Muscle of back (tissue), 13 donors: Measurements from ENCODE around the gene PRPH2. TPM values are rescaled to one million over a fixed set of nuclear protein-coding genes. Genes with fewer than 3 reads are reported as not detected.

Source experiments
- DNase-seq, 3 donors: peaks; one replicate each; pipeline versions ENCODE4 v3.0.0 to v3.0.0-alpha.2; 2013
- long read RNA-seq, 9 donors: transcript quantifications; one replicate each; lab custom pipeline, GENCODE V29; 2026
- polyA plus RNA-seq, 10 donors: library from polyadenylated mRNA; unstranded; fragments of 120-200 nt; gene quantifications; one replicate each; pipeline ENCODE4 v1.2.1, GENCODE V29; 2013; ENCODE audit not compliant: insufficient read length in 10 of 10

PRPH2 gene, protein sequence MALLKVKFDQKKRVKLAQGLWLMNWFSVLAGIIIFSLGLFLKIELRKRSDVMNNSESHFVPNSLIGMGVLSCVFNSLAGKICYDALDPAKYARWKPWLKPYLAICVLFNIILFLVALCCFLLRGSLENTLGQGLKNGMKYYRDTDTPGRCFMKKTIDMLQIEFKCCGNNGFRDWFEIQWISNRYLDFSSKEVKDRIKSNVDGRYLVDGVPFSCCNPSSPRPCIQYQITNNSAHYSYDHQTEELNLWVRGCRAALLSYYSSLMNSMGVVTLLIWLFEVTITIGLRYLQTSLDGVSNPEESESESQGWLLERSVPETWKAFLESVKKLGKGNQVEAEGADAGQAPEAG
- 1 to 10 TPM; 2.4 to 6.7 (median 4.3) TPM for polyA plus RNA-seq
- long read RNA-seq, donor 1: 0 reads
- long read RNA-seq, donor 2: 0 reads
- long read RNA-seq, donor 3: 0 reads
- long read RNA-seq, donor 4, partial matches to known transcripts: 0 of 1 reads
- long read RNA-seq, donor 4, other reads (novel, unspliced or antisense): 0 of 1 reads
- long read RNA-seq, donor 5: 0 reads
- long read RNA-seq, donor 6: 0 reads
- long read RNA-seq, donor 7: 0 reads
- long read RNA-seq, donor 8, partial matches to known transcripts: 0 of 1 reads
- long read RNA-seq, donor 8, other reads (novel, unspliced or antisense): 0 of 1 reads
- long read RNA-seq, donor 9: 0 reads

DNA sequence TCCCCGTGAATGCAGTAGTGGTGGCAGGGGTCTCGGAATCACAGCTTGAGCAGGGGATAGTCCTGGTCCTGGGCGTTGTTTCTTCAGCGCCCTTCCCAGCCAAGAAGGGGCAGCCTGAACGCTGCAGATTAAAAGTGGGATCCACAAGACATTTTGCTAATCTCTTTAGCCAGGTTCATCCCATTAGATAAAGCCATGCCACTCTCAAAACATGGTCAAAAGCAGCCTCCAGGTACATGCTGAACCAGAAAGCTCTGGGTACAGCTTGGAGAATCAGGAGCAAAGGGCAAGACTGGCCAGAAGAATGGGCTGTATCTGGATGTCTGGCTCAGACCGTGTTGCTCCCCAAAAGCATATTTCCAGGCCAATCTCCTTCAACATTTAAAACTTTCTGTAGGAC lies at the start of gene PRPH2:
PRPH2 (minus strand) TSS at position 101 of the 400 bp plus-strand sequence. CDS start 263 bp downstream, outside the sequence.
- no peak for DNase-seq

DNA sequence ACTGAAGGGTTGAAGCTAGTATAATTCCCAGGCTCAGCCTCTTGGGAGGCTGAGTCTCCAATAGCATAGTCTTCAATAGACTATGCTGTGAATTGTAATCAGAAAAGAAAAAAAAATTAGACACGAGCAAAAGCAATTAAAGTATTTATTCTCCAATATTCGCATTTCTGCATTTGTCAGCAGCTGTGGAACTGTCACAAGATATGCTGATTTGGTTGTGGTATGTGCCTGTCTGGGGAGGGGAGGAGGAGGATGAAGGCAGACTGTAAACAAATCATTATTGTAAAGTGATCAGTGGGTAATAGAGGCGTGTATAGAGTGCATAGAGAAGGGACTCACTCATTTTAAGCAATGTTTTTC lies 49.3 kb upstream of the PRPH2 start:
- no peak for DNase-seq

DNA sequence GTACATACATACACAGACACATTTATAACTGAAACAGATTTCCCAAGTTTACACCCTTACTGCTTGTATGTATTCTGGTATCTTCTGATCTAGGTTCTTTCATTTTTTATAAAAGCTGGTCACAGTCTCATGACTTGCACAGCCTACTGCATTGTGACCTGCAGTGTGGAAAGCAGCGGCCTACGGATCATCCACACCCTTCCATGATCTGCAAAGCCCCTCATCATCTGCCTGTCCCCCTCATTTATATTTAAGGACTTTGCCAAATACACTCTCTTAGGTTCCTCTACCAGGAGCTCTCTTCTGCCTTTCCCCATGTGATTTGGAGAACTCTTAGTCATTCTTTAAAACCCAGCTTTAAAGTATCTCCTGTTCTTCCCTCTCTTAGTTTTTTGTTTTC lies 47.4 kb upstream of the PRPH2 start:
- no peak for DNase-seq

DNA sequence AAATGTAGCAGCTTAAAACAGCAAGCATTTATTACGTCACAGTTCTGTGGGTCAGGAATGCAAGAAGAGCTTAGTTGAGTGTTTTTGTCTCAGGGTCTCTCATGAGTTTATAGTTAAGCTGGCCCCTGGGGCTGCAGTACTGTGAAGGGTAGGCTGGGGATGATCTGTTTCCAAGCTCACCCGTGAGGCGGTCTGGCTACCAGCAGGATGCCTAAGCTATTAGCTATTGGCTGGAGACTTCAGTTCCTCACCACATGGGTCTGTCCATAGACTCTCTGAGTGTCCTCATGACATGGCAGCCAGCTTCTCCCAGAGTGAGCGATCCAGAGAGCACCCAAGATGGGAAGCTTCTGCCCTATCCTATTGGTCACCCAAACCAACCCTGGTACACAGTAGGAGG lies 46.7 kb upstream of the PRPH2 start:
- no peak for DNase-seq

DNA sequence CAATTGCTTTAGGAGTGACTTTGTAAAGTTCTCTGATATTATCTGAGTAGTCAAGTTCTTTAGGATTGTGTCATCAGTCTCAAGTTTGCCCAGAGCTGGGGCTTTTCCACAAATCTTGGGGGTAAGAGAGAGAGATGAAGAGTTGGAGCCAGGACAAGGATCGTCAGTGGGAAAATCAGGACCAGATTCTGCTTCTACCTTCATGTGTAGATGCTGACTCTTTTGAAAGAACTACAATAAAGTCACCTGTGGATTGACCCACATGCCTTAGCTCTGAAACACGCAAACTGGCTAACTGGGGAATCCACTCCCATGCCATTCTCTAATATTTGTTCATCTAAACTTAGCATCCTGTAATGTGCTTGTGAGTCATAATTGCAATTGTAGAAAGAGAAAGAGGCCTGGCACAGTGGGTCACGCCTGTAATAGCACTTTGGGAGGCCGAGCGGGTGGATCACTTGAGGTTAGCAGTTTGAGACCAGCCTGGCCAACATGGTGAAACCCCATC lies 43.8 kb upstream of the PRPH2 start:
- DNase-seq: no peak

DNA sequence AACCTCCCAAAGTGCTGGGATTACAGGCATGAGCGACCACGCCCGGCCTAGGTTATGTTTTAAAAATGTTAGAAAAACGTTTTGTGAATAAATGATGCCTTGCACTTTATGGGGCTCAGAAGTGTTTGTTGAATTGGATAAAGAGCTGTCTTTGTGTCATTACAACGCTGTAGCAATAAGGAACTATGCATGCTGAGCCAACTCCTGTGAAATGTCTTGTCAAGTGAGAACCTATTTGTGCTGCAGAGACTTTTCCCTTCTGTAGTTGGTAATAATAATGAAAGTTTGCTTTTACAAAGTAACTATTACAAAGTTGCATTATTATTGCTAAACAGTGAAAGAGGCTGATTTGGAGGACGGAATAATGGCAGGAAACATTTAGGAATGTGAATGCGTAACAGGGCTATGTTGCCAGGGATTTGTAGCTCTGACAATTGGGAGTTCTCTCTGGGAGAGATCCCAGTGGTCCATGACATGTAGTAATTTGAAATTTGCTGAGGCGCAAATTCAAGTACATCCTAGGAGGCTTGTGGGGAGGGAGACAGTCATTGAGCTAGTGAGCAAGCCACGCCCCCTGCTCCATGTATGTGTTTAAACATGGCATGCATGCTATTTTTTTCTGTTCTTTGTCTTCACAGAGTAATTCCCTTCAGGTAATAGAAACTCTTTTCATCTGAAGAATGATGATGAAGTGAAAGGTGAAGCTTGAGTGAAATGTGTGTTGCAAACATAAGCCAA lies 42.7 kb upstream of the PRPH2 start:
- DNase-seq: no peak

DNA sequence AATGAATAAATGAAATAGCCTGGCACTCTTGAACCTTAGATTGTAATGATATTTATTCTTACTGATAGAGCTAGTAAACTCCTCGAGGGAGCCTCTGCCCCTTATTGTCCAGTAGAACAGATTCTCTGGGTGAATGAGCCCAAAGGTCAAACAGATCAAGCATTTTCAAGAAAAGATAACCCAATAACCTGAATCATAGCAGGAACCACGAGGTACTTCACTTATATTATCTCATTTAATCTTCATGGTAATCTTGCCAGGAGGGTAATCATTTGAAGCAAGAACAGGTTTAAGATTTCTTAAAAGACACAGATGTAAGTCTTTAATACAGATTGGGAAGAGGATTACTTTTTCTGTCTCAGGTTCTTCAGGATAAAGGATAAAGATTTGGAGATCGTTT lies 40.6 kb upstream of the PRPH2 start:
- DNase-seq: no peak

DNA sequence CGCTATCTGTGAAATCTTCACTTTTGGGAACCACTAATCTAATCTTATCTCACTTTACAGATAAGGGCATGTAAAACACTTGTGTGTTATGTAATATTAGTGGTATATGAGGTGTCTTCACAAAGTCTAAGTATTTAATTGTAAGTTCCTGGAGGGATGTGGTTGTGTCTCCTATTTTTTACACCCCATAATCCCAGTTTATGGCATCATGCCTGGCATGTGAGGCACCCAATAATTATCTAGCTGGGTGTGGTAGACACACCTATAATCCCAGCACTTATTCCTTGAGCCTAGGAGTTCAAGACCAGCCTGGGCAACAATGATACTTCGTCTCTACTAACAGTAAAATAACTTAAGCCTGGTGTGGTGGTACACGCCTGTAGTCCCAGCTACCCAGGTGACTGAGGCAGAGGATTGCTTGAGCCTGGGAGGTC lies 40.0 kb upstream of the PRPH2 start:
- no peak for DNase-seq

DNA sequence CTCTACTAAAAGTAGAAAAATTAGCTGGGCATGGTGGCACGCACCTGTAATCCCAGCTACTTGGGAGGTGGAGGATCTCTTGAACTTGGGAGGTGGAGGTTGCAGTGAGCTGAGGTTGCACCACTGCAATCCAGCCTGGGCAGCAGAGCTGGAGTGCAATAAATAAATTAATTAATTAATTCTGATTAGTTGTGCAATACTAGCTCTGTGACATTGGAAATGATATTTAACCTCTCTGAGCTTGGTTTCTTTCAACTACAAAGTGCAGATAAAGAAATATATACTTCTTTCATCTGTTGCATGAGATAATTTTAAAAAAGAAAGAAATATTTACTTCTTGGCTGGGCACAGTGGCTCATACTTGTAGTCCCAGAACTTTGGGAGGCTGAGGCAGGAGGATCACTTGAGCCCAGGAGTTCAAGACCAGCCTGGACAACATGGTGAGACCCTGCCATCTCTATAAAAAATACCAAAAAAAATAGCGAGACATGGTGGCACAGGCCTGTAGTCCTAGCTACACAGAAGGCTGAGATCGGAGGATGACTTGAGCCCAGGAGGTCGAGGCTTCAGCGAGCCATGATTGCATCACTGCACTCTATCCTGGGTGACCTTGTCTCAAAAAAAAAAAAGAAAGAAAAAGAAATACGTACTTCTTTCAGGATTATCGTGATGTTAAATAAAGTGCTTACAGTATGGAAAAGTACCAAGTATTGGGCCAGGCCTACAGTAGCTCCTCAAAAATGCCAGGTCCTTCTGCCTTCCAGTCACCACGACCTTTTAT lies 39.1 kb upstream of the PRPH2 start:
- no peak for DNase-seq

DNA sequence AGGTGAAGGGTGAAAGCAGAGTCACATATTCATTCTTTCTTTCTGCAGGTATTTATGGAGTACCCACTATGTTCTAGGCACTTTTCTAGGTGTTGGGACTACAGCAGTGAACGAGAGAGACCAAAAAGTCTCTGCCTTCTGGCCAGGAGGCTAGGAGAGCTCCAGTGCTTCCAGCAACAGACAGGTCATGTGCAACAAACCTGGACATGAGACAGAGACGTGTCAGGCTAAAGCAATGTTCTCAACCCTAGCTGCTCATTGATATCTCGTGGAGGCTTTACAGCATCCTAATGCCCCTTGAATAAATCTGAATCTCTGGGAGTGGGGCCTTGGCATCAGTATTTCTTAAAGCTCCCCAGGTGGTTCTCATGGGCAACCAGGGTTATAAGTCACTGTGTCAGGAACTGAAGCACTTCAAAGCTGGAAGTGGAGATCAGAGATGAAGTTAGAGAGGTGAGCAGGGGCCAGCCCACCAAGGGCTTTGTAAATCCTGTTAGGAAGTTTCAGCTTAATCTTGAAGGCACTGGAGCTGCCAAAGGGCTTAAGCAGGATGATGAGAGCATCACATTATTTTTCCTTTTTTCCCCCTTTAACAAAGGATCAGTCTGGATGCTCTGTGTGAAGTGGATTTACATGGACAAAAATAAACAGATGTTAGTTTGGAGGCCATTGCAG lies 36.5 kb upstream of the PRPH2 start:
- no peak for DNase-seq

DNA sequence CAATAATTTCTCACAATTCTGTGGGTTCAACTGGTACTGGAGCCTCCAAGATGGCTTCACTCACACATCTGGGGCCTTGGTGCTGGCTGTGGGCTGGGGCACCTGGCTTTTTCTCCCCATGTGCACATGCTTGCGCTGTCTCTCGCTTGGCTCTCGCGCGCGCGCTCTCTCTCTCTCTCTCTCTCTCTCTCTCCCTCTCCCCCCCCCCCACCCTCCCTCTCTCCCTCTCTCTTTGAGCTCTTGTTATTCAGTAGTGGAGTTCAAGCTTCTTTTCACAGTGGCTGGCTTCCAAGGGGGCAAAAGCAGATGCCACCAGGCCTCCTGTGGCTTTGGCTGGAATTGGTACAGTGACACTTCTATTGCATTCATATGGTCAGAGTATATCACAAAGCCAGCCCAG lies 34.3 kb upstream of the PRPH2 start:
- DNase-seq: no peak

DNA sequence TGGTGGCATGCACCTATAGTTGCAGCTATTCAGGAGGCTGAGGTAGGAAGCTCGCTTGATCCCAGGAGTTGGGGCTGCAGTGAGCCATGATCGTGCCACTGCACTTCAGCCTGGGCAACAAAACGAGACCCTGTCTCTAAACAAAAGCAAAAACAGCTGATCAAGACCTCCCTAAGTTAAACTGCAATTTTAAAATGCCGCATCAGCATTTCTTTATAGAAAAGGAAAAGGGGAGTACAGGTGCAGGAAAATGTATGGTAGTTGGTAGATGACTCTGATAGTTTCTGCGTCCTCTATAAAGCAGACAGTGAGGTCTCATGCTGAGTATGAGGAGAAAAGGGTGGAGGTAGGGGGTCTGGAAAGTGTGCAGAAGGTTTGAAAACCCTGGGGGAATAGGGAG lies 32.4 kb upstream of the PRPH2 start:
- DNase-seq: no peak

DNA sequence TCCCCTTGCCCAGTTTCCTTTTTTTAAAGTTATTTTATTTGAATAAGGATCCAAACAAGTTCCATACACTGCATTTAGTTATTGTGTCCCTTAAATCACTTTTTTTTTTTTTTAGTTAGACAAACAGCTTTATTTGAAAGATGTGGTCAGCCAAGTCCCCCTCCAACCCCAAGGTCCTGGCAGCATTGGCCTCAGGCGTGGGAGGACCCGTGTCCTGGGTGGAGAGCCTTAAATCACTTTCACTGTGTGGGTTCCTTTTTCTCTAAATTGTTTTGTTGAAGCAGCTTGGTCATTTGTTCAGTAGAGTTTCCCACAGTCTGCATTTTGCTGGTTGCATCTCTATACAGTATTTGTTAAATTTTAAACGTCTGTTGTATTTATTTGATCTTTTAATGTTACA lies 28.7 kb upstream of the PRPH2 start:
- no peak for DNase-seq

DNA sequence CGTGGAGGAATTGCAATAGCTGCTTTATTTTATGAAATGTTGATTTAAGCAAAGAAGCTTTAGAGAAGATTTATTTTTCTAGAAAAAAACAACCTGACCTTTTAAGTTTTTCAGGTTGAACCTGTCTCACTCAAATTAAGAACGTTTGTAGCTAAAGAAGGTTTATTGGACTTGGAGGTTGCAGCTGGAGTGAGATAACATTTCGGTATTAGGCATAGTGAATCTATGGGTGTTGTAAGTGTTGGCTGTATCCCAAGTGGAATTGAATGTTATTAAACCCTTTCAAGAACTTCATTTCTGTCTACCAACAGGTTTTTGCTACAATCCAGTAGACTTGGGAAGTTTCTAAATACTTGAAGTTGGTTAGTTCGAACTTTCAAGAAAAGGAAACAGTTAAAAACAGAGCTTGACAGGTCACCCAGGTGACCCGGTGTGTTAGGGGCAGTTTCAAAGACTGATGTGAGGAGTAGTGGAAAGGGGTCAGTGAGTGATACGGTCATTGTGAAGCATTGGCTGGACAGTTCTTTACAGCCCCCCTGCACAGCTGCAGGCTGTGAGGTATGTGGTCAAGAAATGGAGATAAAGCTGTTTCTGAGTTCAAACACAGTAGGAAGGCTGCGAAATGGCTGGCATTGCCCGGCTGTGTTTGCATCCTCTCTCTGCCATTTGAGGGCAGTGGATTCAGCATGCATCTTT lies 26.0 kb upstream of the PRPH2 start:
- no peak for DNase-seq

DNA sequence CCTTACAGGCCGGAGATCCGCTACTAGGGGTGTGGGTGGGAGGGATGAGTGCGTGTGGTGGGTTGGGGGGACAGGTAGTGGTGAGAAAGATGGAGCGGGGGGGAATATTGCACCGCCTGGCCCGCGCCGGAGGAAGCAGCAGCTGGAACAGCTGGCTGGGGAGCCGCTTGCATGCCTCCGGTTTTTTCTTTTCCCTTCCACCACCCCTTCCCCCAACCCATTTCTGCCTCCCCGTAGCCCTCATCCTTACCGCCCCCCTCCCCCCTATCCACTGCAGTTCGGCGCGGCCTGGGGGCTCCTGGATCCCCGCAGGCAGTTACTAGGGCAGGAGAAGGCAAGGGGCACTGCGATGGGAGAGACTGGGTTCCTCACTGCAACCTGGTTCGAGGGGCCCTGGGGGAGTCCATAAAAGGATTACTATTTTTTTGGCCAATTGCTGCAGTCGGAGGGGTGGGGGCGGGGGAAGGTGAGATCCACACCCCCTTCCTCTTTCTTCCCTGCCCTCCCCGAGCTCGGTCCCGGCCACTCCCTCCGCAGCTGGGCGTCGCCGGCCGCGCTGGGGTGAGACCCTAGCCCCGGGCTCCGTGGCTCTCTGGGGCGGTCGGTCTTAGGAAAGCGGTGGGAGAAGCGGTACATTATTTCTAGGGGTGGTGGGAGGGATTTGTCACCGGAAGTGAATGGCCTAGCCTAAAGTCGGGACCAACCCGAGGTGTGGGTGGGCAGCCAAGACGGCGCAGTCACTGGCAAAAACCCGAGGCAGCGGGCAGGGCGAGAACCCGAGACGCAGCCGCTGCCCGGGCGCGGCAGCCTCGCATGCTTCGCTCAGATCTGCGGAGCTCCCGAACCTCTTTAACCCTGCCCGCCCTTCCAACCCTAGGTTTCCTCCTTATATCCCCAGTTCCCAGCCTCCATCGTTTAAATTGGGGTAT lies 24.3 kb upstream of the PRPH2 start:
- peak; percentile 89 to 96 (median 92) for DNase-seq

DNA sequence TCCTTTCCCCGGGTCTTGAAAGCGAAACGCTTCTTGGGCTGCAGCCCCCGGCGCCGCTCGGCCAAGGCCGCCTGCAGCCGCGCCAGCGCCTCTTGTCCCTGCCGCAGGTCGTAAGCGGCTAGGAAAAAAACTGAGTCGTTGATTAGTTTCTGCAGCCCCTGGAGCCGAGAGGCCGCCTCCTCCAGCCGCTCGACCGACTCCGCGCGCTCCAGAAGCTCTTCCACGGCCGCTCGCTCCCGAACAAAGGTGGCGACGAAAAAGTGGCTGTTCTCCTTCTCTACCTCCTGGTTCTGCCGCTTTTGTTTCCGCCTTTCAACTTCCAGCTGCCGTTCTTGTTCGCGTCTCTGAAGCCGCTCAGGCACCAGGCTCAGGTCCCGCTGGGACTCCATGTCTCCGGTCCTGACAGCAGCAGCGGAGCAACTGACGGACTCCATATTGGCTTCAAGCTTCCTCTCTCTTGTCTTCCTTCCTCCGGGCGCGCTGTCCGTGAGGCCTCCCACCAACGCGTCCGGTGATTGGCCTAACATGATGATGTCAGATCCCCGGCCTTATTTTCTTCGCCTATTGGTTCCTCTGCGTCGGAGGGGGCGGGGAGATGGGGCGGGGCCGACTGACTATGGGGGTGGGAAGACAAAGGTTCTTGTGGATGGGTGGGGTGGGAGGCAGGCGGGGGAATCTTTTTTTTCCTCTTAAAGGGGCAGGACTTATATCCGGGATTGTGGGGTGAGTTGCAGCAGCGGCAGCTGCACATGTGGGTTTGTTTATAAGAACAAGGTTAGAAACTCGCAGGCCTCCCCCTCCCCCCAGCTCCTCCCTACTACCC lies 23.5 kb upstream of the PRPH2 start, which contains the start of gene TBCC:
TBCC (minus strand) TSS at position 464 of the 823 bp plus-strand sequence; CDS start at position 434, 30 bp downstream.
- peak; percentile 98 to 99 (median 99) for DNase-seq

DNA sequence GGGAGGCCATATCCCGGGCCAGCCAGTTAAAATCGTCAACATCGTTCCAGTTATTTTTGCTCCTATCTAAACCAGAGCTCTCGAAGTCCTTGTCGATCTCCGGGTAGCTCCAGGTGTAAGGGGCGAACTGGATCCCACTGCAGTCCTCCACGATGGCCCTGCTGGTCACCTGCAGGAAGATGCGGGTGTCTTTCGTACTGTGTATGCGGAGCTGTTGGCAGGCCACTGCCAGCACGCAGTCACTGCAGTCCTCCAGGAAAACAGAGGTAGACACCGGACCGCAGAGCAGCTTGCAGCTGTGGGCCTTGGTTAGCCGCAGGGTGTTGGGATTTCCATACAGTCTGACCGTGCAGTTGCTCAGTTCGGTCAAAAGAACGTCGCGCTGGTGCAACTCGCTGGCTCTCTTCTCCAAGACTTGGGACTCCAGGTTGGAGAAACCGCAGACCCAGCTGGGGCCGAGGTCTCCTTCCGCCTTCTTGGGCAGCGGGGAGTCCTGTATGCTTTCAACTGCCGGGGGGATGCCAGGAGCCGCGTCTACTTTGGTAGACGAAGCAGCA lies 22.8 kb upstream of the PRPH2 start:
- DNase-seq: peak in 1 of 3 donors; percentile 22
